Activated CD4-positive, alpha-beta memory T cell treated with anti-CD3 and anti-CD28 coated beads for 36 hours (primary cell): ENCODE data around the gene CTNND2. TPM values are rescaled to one million over a fixed set of nuclear protein-coding genes. Genes with fewer than 3 reads are reported as not detected.

Experiments
- CTCF ChIA-PET: fragments of 350-600 bp; sonication (Branson Sonifier 250); formaldehyde crosslinking; loops from one replicate; lab custom pipeline; 2021; ENCODE audit warnings: antibody characterized with exemption, inconsistent platforms; lab: Charles Lee
- POLR2A ChIA-PET: fragments of 350-600 bp; sonication (Branson Sonifier 250); formaldehyde crosslinking; loops from one replicate; lab custom pipeline; 2021; ENCODE audit warnings: antibody characterized with exemption; lab: Charles Lee
- DNase-seq: peaks from one replicate; pipeline ENCODE4 v3.0.0-alpha.2; 2020
- H3K27ac Mint-ChIP-seq: one replicate; pipeline ENCODE4 v1.8.0; 2021; ENCODE audit warnings: mixed read lengths
- H3K27me3 Mint-ChIP-seq: one replicate; pipeline ENCODE4 v1.8.0; 2021; ENCODE audit warnings: mixed read lengths
- H3K36me3 Mint-ChIP-seq: one replicate; pipeline ENCODE4 v1.8.0; 2021; ENCODE audit warnings: mixed read lengths
- H3K4me1 Mint-ChIP-seq: one replicate; pipeline ENCODE4 v1.8.0; 2021; ENCODE audit warnings: low read depth, mixed read lengths
- H3K4me3 Mint-ChIP-seq: one replicate; pipeline ENCODE4 v1.8.0; 2021; ENCODE audit warnings: mild to moderate bottlenecking, mixed read lengths
- H3K9me3 Mint-ChIP-seq: one replicate; pipeline ENCODE4 v1.8.0; 2021; ENCODE audit warnings: mixed read lengths
- intact Hi-C: fragments of 100-400 bp; cut with micrococcal nuclease; formaldehyde crosslinking; loops from one replicate; pipeline ENCODE4 v1.15.1; 2023
- total RNA-seq, 2 experiments: library from RNA; stranded (reverse); gene quantifications; one replicate each; pipeline ENCODE4 v1.2.3, GENCODE V29; 2021

CTNND2 gene
- total RNA-seq, 2 experiments from 2014 or later = not detected

- intact Hi-C loops = no loop called here
- Mint-ChIP-seq H3K4me1 (no peaks in the 10 kb centered on the region), H3K36me3 (no peaks in the 10 kb centered on the region), H3K9me3 (peaks cover 4% of the 10 kb centered on the region), H3K4me3 (no peak overlapping the region), H3K27ac (no peak overlapping the region), H3K27me3 (no peaks in the 10 kb centered on the region)
- no peak for DNase-seq
- CTCF ChIA-PET = no interaction called here
- POLR2A ChIA-PET = no interaction called here
Observed at GRCh38 chr5:11684607-11685006, 219.6 kb downstream of the CTNND2 start.

GRCh38 chr5:11683666-11684065 lies 220.6 kb downstream of the CTNND2 start:
- H3K36me3 Mint-ChIP-seq = no peaks in the 10 kb centered on the region
- peaks cover 6% of the 10 kb centered on the region for H3K9me3 Mint-ChIP-seq
- no peaks in the 10 kb centered on the region for H3K4me1 Mint-ChIP-seq
- no peak overlapping the region for H3K4me3 Mint-ChIP-seq
- H3K27me3 Mint-ChIP-seq = no peaks in the 10 kb centered on the region
- ChIA-PET POLR2A (no interaction called here), CTCF (no interaction called here)
- intact Hi-C loops = no loop called here
- DNase-seq = no peak
- no peak overlapping the region for H3K27ac Mint-ChIP-seq

DNA sequence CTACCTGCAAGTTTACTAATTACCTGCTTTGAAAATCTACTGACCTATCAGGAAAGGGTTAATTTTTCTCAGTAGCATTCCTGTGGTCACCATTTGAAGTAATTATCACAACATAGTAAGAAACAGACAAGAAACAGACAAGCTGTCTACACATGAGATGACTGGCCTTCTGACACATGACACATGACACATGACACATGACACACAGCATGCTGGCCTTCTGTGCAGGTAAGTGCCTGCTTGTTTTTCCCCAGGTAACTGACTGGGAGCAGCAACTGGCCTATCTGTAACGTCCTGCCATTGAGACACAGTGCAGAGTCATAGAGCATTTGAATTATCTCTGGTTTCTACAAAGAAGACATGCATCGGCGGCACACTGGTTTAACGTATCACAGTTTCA lies 222.4 kb downstream of the CTNND2 start:
- DNase-seq = no peak
- no peaks in the 10 kb centered on the region for H3K4me1 Mint-ChIP-seq
- no peak overlapping the region for H3K27ac Mint-ChIP-seq
- no peak overlapping the region for H3K4me3 Mint-ChIP-seq
- intact Hi-C loops = no loop called here
- ChIA-PET CTCF (no interaction called here), POLR2A (no interaction called here)
- H3K27me3 Mint-ChIP-seq = no peaks in the 10 kb centered on the region
- no peaks in the 10 kb centered on the region for H3K36me3 Mint-ChIP-seq
- H3K9me3 Mint-ChIP-seq = peaks cover 6% of the 10 kb centered on the region

GRCh38 chr5:11679676-11680075 lies 224.6 kb downstream of the CTNND2 start:
- H3K4me3 Mint-ChIP-seq = no peak overlapping the region
- POLR2A ChIA-PET = interaction anchor here (0.5 kb wide), 1 partner anchor 807 kb away, joined by 4 read pairs; no protein-coding TSS in a partner anchor
- CTCF ChIA-PET = no interaction called here
- intact Hi-C loops = no loop called here
- no peaks in the 10 kb centered on the region for H3K36me3 Mint-ChIP-seq
- H3K27ac Mint-ChIP-seq = no peak overlapping the region
- peaks cover 9% of the 10 kb centered on the region for H3K9me3 Mint-ChIP-seq
- H3K27me3 Mint-ChIP-seq = no peaks in the 10 kb centered on the region
- DNase-seq = no peak
- no peaks in the 10 kb centered on the region for H3K4me1 Mint-ChIP-seq

- no peaks in the 10 kb centered on the region for H3K4me1 Mint-ChIP-seq
- H3K4me3 Mint-ChIP-seq = no peak overlapping the region
Observed at GRCh38 chr5:11675184-11675583, 229.1 kb downstream of the CTNND2 start.

GRCh38 chr5:11672385-11673085 lies 231.7 kb downstream of the CTNND2 start:
- DNase-seq = no peak
- POLR2A ChIA-PET = no interaction called here
- intact Hi-C loops = no loop called here
- Mint-ChIP-seq H3K27me3 (no peaks in the 10 kb centered on the region), H3K27ac (no peak overlapping the region), H3K36me3 (no peaks in the 10 kb centered on the region), H3K9me3 (peaks cover 8% of the 10 kb centered on the region), H3K4me1 (no peaks in the 10 kb centered on the region), H3K4me3 (no peak overlapping the region)
- CTCF ChIA-PET = no interaction called here

More at GRCh38 chr5:11675184-11675583, 229.1 kb downstream of the CTNND2 start:
- H3K27me3 Mint-ChIP-seq = no peaks in the 10 kb centered on the region
- intact Hi-C loops = no loop called here
- no peak for DNase-seq
- no peak overlapping the region for H3K27ac Mint-ChIP-seq
- ChIA-PET CTCF (no interaction called here), POLR2A (no interaction called here)
- no peaks in the 10 kb centered on the region for H3K36me3 Mint-ChIP-seq
- peaks cover 9% of the 10 kb centered on the region for H3K9me3 Mint-ChIP-seq

- Mint-ChIP-seq H3K27me3 (no peaks in the 10 kb centered on the region), H3K36me3 (no peaks in the 10 kb centered on the region), H3K9me3 (no peaks in the 10 kb centered on the region), H3K27ac (no peak overlapping the region), H3K4me1 (no peaks in the 10 kb centered on the region), H3K4me3 (no peak overlapping the region)
- CTCF ChIA-PET = interaction anchor here (0.6 kb wide), 1 partner anchor 71 kb away, joined by 3 read pairs; no protein-coding TSS in a partner anchor
- no peak for DNase-seq
- intact Hi-C loops = no loop called here
- POLR2A ChIA-PET = no interaction called here
Observed at GRCh38 chr5:11658376-11658775, 245.9 kb downstream of the CTNND2 start.

DNA sequence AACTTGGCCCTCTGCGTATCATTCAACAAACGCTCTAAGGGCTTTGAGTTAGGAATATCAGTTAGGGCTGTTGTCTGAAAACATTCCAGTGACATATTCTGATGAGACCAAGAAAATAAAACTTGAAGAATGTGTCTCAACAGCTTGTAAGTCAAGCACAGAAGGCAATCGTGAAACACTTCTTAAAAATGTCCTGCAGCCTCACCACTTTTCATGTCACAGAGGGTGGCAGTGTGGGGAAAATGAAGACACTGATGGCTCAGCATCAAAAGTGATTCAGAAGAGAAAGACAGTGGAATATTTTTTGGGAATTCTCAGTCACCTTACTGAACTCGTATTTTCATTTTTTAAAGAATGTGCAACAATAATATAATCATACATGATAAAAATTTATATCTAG lies 247.3 kb downstream of the CTNND2 start:
- DNase-seq = no peak
- Mint-ChIP-seq H3K27ac (no peak overlapping the region), H3K9me3 (no peaks in the 10 kb centered on the region), H3K4me3 (no peak overlapping the region), H3K27me3 (no peaks in the 10 kb centered on the region), H3K36me3 (no peaks in the 10 kb centered on the region), H3K4me1 (no peaks in the 10 kb centered on the region)
- POLR2A ChIA-PET = no interaction called here
- CTCF ChIA-PET = no interaction called here
- intact Hi-C loops = no loop called here

DNA sequence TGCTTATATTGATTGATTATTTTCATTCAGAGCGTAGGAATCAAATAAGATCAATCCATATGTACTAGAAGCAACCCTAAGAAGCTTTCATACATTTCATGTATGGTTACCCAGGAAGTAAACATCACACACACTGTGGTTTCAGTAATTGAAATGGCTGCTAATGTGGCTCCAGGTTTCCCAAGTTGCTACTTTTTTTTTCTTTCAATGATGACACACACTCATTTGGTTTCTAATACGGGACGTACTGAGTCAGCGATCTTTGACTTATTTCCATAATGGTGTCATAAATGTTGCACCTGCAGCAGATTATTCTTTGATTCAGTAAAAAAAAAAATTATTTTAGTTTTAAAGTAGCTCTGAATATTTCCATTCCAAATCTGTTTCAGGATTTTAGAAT lies 248.6 kb downstream of the CTNND2 start:
- intact Hi-C loops = no loop called here
- no peaks in the 10 kb centered on the region for H3K27me3 Mint-ChIP-seq
- POLR2A ChIA-PET = no interaction called here
- H3K36me3 Mint-ChIP-seq = no peaks in the 10 kb centered on the region
- H3K4me3 Mint-ChIP-seq = no peak overlapping the region
- DNase-seq = no peak
- no peaks in the 10 kb centered on the region for H3K4me1 Mint-ChIP-seq
- peaks cover under 1% of the 10 kb centered on the region for H3K9me3 Mint-ChIP-seq
- CTCF ChIA-PET = no interaction called here
- no peak overlapping the region for H3K27ac Mint-ChIP-seq

GRCh38 chr5:11650936-11651335 lies 253.3 kb downstream of the CTNND2 start:
- CTCF ChIA-PET = no interaction called here
- Mint-ChIP-seq H3K4me1 (no peaks in the 10 kb centered on the region), H3K27ac (no peak overlapping the region), H3K4me3 (no peak overlapping the region), H3K36me3 (no peaks in the 10 kb centered on the region), H3K27me3 (no peaks in the 10 kb centered on the region), H3K9me3 (peaks cover 8% of the 10 kb centered on the region)
- POLR2A ChIA-PET = no interaction called here
- DNase-seq = no peak
- intact Hi-C loops = no loop called here

DNA sequence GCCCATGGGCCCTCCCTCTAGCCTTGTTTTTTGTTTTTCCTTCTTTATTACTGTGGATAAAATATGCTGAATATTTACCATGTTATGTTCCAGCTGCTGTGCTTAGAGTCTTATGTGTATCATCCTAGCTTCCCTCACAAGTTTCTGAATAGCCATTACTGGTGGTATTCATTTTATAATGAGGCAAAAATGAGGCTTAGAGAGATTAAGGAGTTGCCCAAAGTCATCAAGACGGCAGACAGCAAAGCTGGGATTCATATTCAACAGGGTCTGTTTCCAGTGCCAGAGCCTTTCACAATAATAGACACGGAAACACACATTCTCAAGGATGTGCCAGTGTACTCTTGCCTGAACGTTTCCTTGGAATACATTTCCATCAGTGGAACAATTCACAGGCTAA lies 258.1 kb downstream of the CTNND2 start:
- ChIA-PET CTCF (no interaction called here), POLR2A (no interaction called here)
- H3K9me3 Mint-ChIP-seq = peaks cover 8% of the 10 kb centered on the region
- intact Hi-C loops = no loop called here
- H3K27me3 Mint-ChIP-seq = no peaks in the 10 kb centered on the region
- H3K4me3 Mint-ChIP-seq = no peak overlapping the region
- DNase-seq = no peak
- no peak overlapping the region for H3K27ac Mint-ChIP-seq
- no peaks in the 10 kb centered on the region for H3K36me3 Mint-ChIP-seq
- no peaks in the 10 kb centered on the region for H3K4me1 Mint-ChIP-seq

DNA sequence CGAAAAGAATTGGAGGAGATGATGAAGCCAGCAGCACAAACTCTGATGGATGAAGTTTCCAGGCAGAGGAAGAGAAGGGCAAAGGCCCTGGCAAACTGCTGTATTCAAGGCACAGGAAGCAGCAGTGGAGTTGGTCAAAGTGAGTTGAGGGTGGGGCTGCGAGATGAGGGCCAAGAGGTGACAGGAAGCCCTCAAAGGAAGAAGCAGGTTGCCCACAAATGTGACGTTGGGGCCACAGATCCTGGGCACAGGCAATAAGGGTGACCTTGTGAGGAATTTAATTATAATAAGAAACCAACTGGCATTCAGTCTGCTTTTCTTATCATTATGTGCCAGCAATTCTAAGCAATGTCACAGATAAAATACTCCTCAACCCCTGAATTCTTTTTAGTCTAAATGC lies 261.8 kb downstream of the CTNND2 start:
- Mint-ChIP-seq H3K4me1 (no peaks in the 10 kb centered on the region), H3K4me3 (no peak overlapping the region), H3K9me3 (no peaks in the 10 kb centered on the region), H3K27me3 (no peaks in the 10 kb centered on the region), H3K36me3 (no peaks in the 10 kb centered on the region), H3K27ac (no peak overlapping the region)
- DNase-seq = no peak
- ChIA-PET CTCF (no interaction called here), POLR2A (no interaction called here)
- intact Hi-C loops = no loop called here

DNA sequence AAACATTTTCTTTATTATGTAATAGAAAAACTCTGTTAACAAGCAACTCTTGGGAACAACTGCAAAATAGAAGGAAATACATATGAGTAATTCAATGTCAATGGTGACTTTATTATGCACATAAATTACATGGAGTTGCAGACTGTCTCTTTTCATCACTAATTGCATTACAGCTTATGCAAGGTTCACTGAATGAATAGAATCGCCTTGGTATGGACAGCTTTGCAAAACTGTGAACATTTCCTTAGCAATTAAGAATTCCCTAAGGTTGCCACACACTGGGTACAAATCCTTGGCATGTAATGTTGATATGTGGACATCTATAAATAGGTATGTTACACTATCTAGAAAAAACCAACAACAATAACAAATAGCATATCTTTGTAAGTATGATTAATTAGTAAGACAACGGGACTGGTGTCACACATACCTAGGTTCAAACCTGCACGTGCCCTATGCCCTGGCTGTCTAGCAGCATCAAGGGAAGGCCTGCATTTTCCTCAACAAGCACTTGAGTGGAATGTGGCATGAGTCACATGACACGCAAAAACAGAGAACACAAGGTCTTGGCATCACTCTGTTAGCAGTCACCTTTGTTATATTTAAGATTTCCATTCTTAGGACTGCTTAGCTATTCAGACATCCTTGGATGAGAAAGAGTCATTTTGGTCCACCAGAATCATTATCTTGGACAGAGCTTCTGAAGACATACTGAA lies 263.9 kb downstream of the CTNND2 start:
- intact Hi-C loops = no loop called here
- no peak overlapping the region for H3K27ac Mint-ChIP-seq
- no peaks in the 10 kb centered on the region for H3K4me1 Mint-ChIP-seq
- CTCF ChIA-PET = no interaction called here
- DNase-seq = no peak
- POLR2A ChIA-PET = no interaction called here
- H3K9me3 Mint-ChIP-seq = no peaks in the 10 kb centered on the region
- H3K36me3 Mint-ChIP-seq = no peaks in the 10 kb centered on the region
- H3K4me3 Mint-ChIP-seq = no peak overlapping the region
- no peaks in the 10 kb centered on the region for H3K27me3 Mint-ChIP-seq
